DMS153 treated with DMSO at 0.1 percent for 48 hours (cell line): Measurements from ENCODE around the gene NR6A1.

Experiments used
- DNase-seq: peaks from one replicate; lab custom pipeline; 2025; ENCODE audit not compliant: unreplicated experiment; lab: John Stamatoyannopoulos, UW

NR6A1 gene

GRCh38 chr9:124797343-124798103 is 26.4 kb upstream of the NR6A1 start:
- no peak for DNase-seq

- no peak for DNase-seq
Measured at GRCh38 chr9:124795881-124796431, 24.8 kb upstream of the NR6A1 start.

GRCh38 chr9:124794902-124795491 is 23.9 kb upstream of the NR6A1 start:
- no peak for DNase-seq

- DNase-seq: no peak
Measured at GRCh38 chr9:124793015-124793541, 22.0 kb upstream of the NR6A1 start.

GRCh38 chr9:124792257-124793014 is 21.3 kb upstream of the NR6A1 start:
- DNase-seq: no peak

DNA sequence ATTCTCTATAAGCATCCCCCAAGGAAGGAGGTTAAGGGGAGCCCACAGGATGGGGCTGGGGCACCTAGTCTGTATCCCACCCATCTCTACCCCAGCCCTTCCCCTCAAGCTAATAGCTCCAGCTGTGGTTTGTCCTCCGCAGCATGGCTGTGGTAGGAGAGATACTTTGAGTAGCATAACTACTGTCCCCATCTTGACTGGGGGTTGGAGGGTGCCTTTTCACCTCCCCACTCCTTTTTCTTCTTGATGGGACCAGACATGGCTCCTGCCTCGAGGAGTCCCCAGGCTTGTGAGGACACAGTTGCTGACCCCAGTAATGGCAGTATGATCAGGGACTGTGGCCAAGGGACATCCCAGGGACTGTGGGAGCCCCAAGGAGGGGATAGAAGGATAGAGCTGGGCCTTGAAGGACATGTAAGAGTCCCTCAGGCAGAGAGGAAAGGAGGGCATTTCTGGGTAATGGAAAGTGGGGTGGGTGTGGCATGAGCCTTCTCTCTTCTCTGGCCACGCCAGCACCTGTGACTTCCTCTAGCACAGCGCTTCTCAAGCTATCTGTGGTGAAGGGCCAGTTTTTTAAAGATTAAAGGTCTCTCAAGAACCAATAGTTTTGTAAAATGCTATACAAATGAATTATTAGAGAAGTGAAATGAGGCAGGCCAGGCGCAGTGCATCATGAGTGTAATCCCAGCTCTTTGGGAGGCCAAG is 19.8 kb upstream of the NR6A1 start:
- DNase-seq: no peak

GRCh38 chr9:124790301-124790700 is 19.2 kb upstream of the NR6A1 start:
- DNase-seq: no peak

GRCh38 chr9:124789531-124789930 is 18.4 kb upstream of the NR6A1 start:
- no peak for DNase-seq

GRCh38 chr9:124788542-124789217 is 17.6 kb upstream of the NR6A1 start:
- DNase-seq: no peak

DNA sequence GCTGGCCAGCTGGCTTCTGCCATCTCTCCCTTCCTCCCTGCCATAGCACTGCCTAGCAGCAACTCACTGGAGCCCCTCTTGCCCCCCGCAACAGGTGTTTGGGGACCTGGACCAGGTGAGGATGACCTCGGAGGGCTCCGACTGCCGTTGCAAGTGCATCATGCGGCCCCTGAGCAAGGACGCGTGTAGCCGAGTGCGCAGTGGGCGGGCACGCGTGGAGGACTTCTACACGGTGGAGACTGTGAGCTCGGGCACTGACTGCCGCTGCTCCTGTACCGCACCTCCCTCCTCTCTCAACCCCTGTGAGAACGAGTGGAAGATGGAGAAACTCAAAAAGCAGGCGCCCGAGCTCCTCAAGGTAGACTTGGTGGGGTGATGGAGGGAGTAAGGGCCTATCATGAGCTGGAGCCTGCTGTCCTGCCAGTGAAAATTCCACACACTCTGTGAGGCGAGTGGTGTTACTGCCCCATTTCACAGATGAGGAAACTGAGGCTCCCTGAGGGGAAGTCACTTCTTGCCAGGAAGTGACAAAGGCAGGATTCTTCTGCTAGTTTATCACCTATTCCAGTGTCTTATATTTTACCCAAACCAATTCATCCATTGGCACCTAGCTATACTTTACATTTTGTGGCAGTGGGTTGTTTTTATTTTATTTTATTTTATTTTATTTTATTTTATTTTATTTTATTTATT is 15.9 kb upstream of the NR6A1 start:
- DNase-seq: no peak

- no peak for DNase-seq
Measured at GRCh38 chr9:124784509-124784908, 13.4 kb upstream of the NR6A1 start.

DNA sequence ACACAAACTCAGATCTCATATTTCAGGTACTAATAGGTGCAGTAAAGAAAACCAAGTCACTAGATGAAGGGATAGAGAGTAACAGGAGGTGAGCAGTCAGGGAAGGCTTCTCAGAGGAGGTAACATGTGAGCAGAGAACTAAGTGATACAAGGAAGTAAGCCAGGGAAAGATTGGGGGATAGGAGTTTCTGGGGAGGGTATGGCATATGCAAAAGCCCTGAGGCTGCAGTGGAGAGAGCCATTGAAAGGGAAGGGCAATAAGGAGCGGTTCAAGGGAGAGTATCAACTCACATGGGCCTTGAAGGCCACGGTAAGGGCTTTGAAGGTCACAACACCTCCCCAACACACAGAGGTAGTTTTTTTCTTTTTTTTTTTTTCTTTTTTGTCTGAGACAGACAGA is 12.7 kb upstream of the NR6A1 start:
- DNase-seq: no peak

GRCh38 chr9:124782661-124783574 is 11.8 kb upstream of the NR6A1 start:
- DNase-seq: no peak

GRCh38 chr9:124781967-124782660 is 11.0 kb upstream of the NR6A1 start:
- no peak for DNase-seq

DNA sequence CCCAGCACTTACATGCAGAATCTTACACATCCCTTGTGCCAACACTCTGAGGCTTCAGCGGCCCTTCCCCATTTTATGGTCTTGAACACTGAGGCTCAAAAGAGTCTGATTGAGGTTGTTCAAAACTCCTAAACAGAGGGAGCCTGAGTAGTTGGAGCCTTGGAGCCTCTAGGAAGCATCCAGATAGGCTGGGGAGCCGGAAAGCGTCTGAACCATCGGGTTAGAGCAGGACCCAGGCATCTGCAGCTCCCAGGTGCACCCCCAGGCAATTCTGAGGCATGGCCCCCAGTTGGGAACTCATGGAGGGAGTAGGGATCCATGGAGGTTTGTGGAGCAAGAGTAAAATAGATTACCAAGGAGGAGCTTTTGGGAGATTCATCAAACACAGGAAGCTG is 9.6 kb upstream of the NR6A1 start:
- no peak for DNase-seq

DNA sequence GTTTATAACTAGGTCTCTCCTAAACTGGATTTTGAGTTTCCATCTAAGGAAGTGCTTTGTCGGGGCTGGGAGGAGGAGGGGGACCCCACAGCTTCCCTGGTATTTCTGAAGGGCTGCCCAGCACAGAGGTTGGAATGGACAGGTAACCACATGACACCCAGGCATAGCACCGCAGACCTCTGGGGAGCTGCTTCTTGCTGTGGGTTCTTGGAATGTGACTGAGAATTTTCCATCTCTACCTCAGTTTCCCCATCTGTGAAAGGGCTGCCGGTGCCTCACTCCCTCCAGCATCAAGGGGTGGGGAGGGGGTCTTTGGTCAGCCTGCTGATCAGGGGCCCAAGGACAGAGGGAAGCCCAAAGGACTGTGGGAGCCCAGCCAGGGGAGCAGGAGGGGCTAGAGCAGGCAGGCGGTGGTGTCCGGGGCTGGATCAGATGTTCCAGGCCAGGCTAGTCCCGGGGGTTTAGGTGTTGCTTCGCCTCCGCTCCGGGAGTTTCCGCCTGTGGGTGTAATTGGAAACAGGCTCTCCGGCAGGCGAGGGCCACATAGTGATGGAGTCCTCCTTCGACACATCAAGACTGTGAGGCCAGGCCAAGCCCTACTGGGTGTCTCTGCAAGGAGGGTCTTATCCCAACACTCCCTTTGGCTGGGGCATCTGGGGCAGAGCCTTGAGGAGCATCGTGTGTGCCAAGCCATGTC is 9.1 kb upstream of the NR6A1 start:
- DNase-seq: no peak

GRCh38 chr9:124779368-124780059 is 8.4 kb upstream of the NR6A1 start:
- DNase-seq: no peak
